HCT116 (cell line): ENCODE data around the gene DDX27. TPM values are rescaled to one million over a fixed set of nuclear protein-coding genes. Genes with fewer than 3 reads are reported as not detected.

ENCODE experiments used
- ATAC-seq: fragments of 200-7000 bp; cut with Tn5 transposase; 2 replicates; pipeline ENCODE4 v1.9.1; 2020; ENCODE audit warnings: mild to moderate bottlenecking, moderate library complexity
- BruUV-seq: library from RNA; stranded (reverse); fragments of 400-500 nt; replicated peaks from 2 replicates; lab custom pipeline; 2021; lab: Mats Ljungman, UMichigan
- CTCF ChIA-PET: fragments of 300-600 bp; sonication (Branson Sonifier 250); formaldehyde crosslinking; loops from one replicate; lab custom pipeline; 2021; ENCODE audit warnings: antibody characterized with exemption; lab: Charles Lee
- POLR2A ChIA-PET: fragments of 300-600, 350-600 bp; sonication (Branson Sonifier 250); formaldehyde crosslinking; loops from one replicate; lab custom pipeline; 2021; ENCODE audit warnings: antibody characterized with exemption; lab: Charles Lee
- RAD21 ChIA-PET, 2 experiments: fragments of 300-600 bp; sonication (Branson Sonifier 250); formaldehyde crosslinking; loops; one replicate each; lab custom pipeline; 2023; ENCODE audit warnings: low total read pairs in 2 of 2; ENCODE audit not compliant: uncharacterized antibody in 2 of 2, unreplicated experiment in 2 of 2, low non-redundant PET in 1 of 2; lab: Charles Lee
- DNase-seq: peaks from one replicate; pipeline ENCODE4 v3.0.0-alpha.2; 2010; ENCODE audit warnings: low read depth, low spot score
- H2AFZ ChIP-seq: fragments of 200-600 bp; shearing (Covaris generic), sonication (generic); 2 replicates; pipeline ENCODE4 v1.6.1; 2017; ENCODE audit warnings: low read depth, mixed run types, mixed read lengths, antibody characterized with exemption, low read length; ENCODE audit not compliant: poor library complexity, severe bottlenecking
- H3K27ac ChIP-seq: 2 replicates; pipeline ENCODE4 v1.5.1; 2012; ENCODE audit warnings: low read depth, low read length
- H3K27me3 ChIP-seq: fragments of 200-600 bp; sonication (generic); 2 replicates; pipeline ENCODE4 v1.6.1; 2016; ENCODE audit warnings: mixed run types, low read length, mixed read lengths; ENCODE audit not compliant: insufficient read depth
- H3K36me3 ChIP-seq, 2 experiments: fragments of 200-500 bp in 1 of 2; fragments of 200-600 bp in 1 of 2; sonication (Bioruptor generic) in 1 of 2; sonication (generic) in 1 of 2; 2 replicates each; pipeline versions ENCODE4 v1.5.1 to v1.6.1; 2014 to 2016; ENCODE audit warnings: low read length in 2 of 2, inconsistent platforms in 1 of 2, mixed read lengths in 1 of 2, mixed run types in 1 of 2; ENCODE audit not compliant: insufficient read depth in 2 of 2, control insufficient read depth in 1 of 2
- H3K4me1 ChIP-seq, 2 experiments: fragments of 200-600 bp in 1 of 2; sonication (generic) in 1 of 2; 2 replicates each; pipeline versions ENCODE4 v1.5.1 to v1.6.1; 2012 to 2017; ENCODE audit warnings: low read length in 2 of 2, inconsistent platforms in 1 of 2, mild to moderate bottlenecking in 1 of 2, mixed read lengths in 1 of 2, mixed run types in 1 of 2, moderate library complexity in 1 of 2; ENCODE audit not compliant: insufficient read depth in 2 of 2, control insufficient read depth in 1 of 2
- H3K4me2 ChIP-seq: fragments of 200-600 bp; sonication (generic); 2 replicates; pipeline ENCODE4 v1.6.1; 2017; ENCODE audit warnings: mixed run types, low read length, mixed read lengths
- H3K4me3 ChIP-seq, 2 experiments: fragments of 200-600 bp in 1 of 2; sonication (generic) in 1 of 2; replicated peaks in 1 of 2; 2 replicates each; pipeline ENCODE4 v1.5.1; 2011 to 2016; ENCODE audit warnings: low read length in 2 of 2, control low read depth in 1 of 2, low read depth in 1 of 2, mild to moderate bottlenecking in 1 of 2, mixed read lengths in 1 of 2, mixed run types in 1 of 2
- H3K79me2 ChIP-seq: fragments of 200-600 bp; sonication (generic); 2 replicates; pipeline ENCODE4 v1.6.1; 2017; ENCODE audit warnings: mild to moderate bottlenecking, mixed run types, low read length, moderate library complexity, mixed read lengths; ENCODE audit not compliant: insufficient read depth
- H3K9ac ChIP-seq: fragments of 200-600 bp; sonication (generic); 2 replicates; pipeline ENCODE4 v1.6.1; 2016; ENCODE audit warnings: low read length, mixed read lengths
- H3K9me2 ChIP-seq: fragments of 200-600 bp; sonication (generic), shearing (Covaris generic); 2 replicates; pipeline ENCODE4 v1.6.1; 2017; ENCODE audit warnings: mixed run types, mild to moderate bottlenecking, moderate library complexity; ENCODE audit not compliant: insufficient read depth
- H3K9me3 ChIP-seq, 2 experiments: fragments of 200-500 bp in 1 of 2; fragments of 200-600 bp in 1 of 2; sonication (Bioruptor generic) in 1 of 2; sonication (generic) in 1 of 2; 2 replicates each; pipeline ENCODE4 v1.6.1; 2014 to 2017; ENCODE audit warnings: low read length in 2 of 2, mixed read lengths in 2 of 2, inconsistent platforms in 1 of 2, low read depth in 1 of 2, mild to moderate bottlenecking in 1 of 2, mixed run types in 1 of 2, moderate library complexity in 1 of 2; ENCODE audit not compliant: control insufficient read depth in 1 of 2, insufficient read depth in 1 of 2
- H4K20me1 ChIP-seq: fragments of 200-600 bp; sonication (generic), shearing (Covaris generic); 2 replicates; pipeline ENCODE4 v1.6.1; 2017; ENCODE audit warnings: mixed run types, mild to moderate bottlenecking, moderate library complexity; ENCODE audit not compliant: insufficient read depth
- CEBPB ChIP-seq: IDR thresholded peaks from 2 replicates; pipeline ENCODE4 v1.6.1; 2012; ENCODE audit warnings: low read depth
- CTCF ChIP-seq, 3 experiments: fragments of 200-600 bp in 1 of 3; sonication (generic) in 1 of 3; IDR thresholded peaks in 2 of 3; conservative IDR thresholded peaks in 1 of 3; 2 replicates each; pipeline ENCODE4 v1.5.1; 2012 to 2017; ENCODE audit warnings: low read depth in 2 of 3, low read length in 2 of 3, antibody characterized with exemption in 1 of 3, borderline replicate concordance in 1 of 3, control low read depth in 1 of 3, mild to moderate bottlenecking in 1 of 3, mixed read lengths in 1 of 3, mixed run types in 1 of 3, moderate library complexity in 1 of 3; ENCODE audit not compliant: insufficient read depth in 1 of 3
- ELF1 ChIP-seq: IDR thresholded peaks from 2 replicates; pipeline ENCODE4 v1.6.1; 2012; ENCODE audit warnings: low read depth, borderline replicate concordance
- EZH2 ChIP-seq: fragments of 200-600 bp; sonication (generic); IDR thresholded peaks from 2 replicates; pipeline ENCODE4 v1.6.1; 2017; ENCODE audit warnings: antibody characterized with exemption, mixed run types
- JUND ChIP-seq: IDR thresholded peaks from 2 replicates; pipeline ENCODE4 v1.6.1; 2012
- POLR2AphosphoS5 ChIP-seq: IDR thresholded peaks from 2 replicates; pipeline ENCODE4 v1.6.1; 2011; ENCODE audit warnings: mild to moderate bottlenecking, low read depth, low read length, moderate library complexity
- REST ChIP-seq: IDR thresholded peaks from 2 replicates; pipeline ENCODE4 v1.6.1; 2012; ENCODE audit warnings: low read depth
- SP1 ChIP-seq: IDR thresholded peaks from 2 replicates; pipeline ENCODE4 v1.6.1; 2012; ENCODE audit warnings: low read depth
- YY1 ChIP-seq: IDR thresholded peaks from 2 replicates; pipeline ENCODE4 v1.6.1; 2011; ENCODE audit warnings: low read length, low read depth, moderate library complexity, mild to moderate bottlenecking; ENCODE audit not compliant: insufficient replicate concordance; ENCODE audit errors: extremely low read depth
- ZBTB33 ChIP-seq: IDR thresholded peaks from 2 replicates; pipeline ENCODE4 v1.6.1; 2011; ENCODE audit warnings: mild to moderate bottlenecking, low read length, moderate library complexity; ENCODE audit not compliant: insufficient replicate concordance; ENCODE audit errors: extremely low read depth
- ZFX ChIP-seq: fragments of 450-650 bp; IDR thresholded peaks from 2 replicates; pipeline ENCODE4 v1.6.1; 2017
- intact Hi-C: fragments of 100-400 bp; cut with micrococcal nuclease; formaldehyde crosslinking; loops from 2 replicates; pipeline ENCODE4 v1.10.0; 2022
- total RNA-seq: library from RNA; stranded (reverse); gene quantifications from one replicate; pipeline ENCODE4 v1.2.1, GENCODE V29; 2021; ENCODE audit not compliant: unreplicated experiment

DDX27 gene
- total RNA-seq, 1 experiment from 2014 or later: 32.1 TPM

GRCh38 chr20:49187330-49187850, 31.8 kb upstream of the DDX27 start (continued):
- TF ChIP-seq JUND (no peak), EZH2 (no peak), ZFX (no peak), CEBPB (no peak), CTCF (IDR thresholded peaks at IDR 0.05 in 2 of 3, conservative IDR thresholded peaks at IDR 0.05 in 1 of 3; ENCODE audit: borderline replicate concordance in 1 of 3, insufficient read depth in 1 of 3, low read depth in 2 of 3, low read length in 2 of 3) (no peak), YY1 (no peak), SP1 (no peak), ELF1 (no peak)

GRCh38 chr20:49187851-49188641, 31.2 kb upstream of the DDX27 start, which contains the start of gene STAU1:
STAU1 (minus strand) TSS chr20:49188334; CDS start chr20:49166201, 22,133 bp downstream.
- Histone ChIP-seq H3K36me3 (no peaks in the 10 kb centered on the region), H3K4me1 (peaks cover 13 to 26% of the 10 kb centered on the region in 2 experiments), H3K9me2 (no peaks in the 10 kb centered on the region), H3K4me2 (peak within 1 kb of the TSS; percentile 87), H2AFZ (peak within 1 kb of the TSS; percentile 89), H3K27me3 (no peaks in the 10 kb centered on the region), H3K79me2 (peaks cover 48% of the 10 kb centered on the region), H4K20me1 (peaks cover 26% of the 10 kb centered on the region; the same call in 1 of the 2 replicates), H3K9ac (peak within 1 kb of the TSS; percentile 69), H3K27ac (peak within 1 kb of the TSS; percentile 82), H3K9me3 (no peaks in the 10 kb centered on the region), H3K4me3 (peak within 1 kb of the TSS; percentile 68 to 73)
- ATAC-seq: peak; percentile 98
- ChIA-PET RAD21 (no interaction called here), POLR2A (no interaction called here), CTCF (interaction anchor here (0.9 to 1.1 kb wide), 2 partner anchors 10 to 29 kb away, joined by 3 to 4 read pairs; no protein-coding TSS in a partner anchor)
- no TSS peak for BruUV-seq
- peak; percentile 88 for DNase-seq
- intact Hi-C loops: no loop called here
- no peak for TF ChIP-seq CEBPB
- no peak for TF ChIP-seq CTCF (IDR thresholded peaks at IDR 0.05 in 2 of 3, conservative IDR thresholded peaks at IDR 0.05 in 1 of 3; ENCODE audit: borderline replicate concordance in 1 of 3, insufficient read depth in 1 of 3, low read depth in 2 of 3, low read length in 2 of 3)
- TF ChIP-seq EZH2: no peak
- TF ChIP-seq ZBTB33: no peak
- TF ChIP-seq REST: no peak
- TF ChIP-seq SP1: peak; percentile 71
- TF ChIP-seq POLR2AphosphoS5: peak; percentile 89
